GM13977 (cell line): Measurements from ENCODE around the gene EBF4.

Experiments used
- DNase-seq: peaks from one replicate; pipeline ENCODE4 v3.0.0; 2012; ENCODE audit warnings: low spot score
- CTCF ChIP-seq: IDR thresholded peaks from 2 replicates; pipeline ENCODE4 v1.5.1; 2012; ENCODE audit warnings: mild to moderate bottlenecking, control low read depth; ENCODE audit not compliant: insufficient read depth; ENCODE audit errors: extremely low read depth, missing control alignments
- in situ Hi-C: fragments of 300-500 bp; cut with MboI; formaldehyde crosslinking; loops from one replicate; pipeline ENCODE4 v1.12.0; 2022; ENCODE audit warnings: low sequenced_read_pairs, low pct_unique_long_range_greater_than_20kb, mixed read lengths, inconsistent platforms; ENCODE audit not compliant: unreplicated experiment

Gene EBF4

GRCh38 chr20:2691127-2691526, 1.5 kb upstream of the EBF4 start:
- in situ Hi-C loops: no loop called here
- DNase-seq: no peak
- TF ChIP-seq CTCF: no peak

DNA sequence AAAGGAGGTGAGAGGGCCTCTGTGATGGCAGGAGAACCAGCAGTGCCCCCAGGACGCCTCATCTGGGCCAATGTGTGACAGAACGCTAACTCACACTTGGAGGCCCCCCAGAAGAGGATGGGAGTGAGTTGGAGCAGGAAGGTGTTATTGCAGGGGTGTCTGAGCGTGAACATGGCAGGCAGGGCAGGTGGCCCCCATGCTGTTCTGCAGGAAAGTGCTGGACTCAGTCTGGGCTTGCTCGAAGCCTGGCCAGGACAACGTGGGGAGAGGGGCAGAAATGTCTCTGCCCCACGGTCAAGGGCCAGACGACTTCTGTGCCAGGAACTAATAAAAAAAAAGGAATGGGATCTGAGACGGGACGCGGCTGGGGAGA, 931 bp upstream of the EBF4 start:
- no peak for DNase-seq
- in situ Hi-C loops: no loop called here
- no peak for TF ChIP-seq CTCF

GRCh38 chr20:2692886-2693285, 306 bp downstream of the EBF4 start:
- TF ChIP-seq CTCF: no peak
- in situ Hi-C loops: no loop called here
- DNase-seq: peak; percentile 77

DNA sequence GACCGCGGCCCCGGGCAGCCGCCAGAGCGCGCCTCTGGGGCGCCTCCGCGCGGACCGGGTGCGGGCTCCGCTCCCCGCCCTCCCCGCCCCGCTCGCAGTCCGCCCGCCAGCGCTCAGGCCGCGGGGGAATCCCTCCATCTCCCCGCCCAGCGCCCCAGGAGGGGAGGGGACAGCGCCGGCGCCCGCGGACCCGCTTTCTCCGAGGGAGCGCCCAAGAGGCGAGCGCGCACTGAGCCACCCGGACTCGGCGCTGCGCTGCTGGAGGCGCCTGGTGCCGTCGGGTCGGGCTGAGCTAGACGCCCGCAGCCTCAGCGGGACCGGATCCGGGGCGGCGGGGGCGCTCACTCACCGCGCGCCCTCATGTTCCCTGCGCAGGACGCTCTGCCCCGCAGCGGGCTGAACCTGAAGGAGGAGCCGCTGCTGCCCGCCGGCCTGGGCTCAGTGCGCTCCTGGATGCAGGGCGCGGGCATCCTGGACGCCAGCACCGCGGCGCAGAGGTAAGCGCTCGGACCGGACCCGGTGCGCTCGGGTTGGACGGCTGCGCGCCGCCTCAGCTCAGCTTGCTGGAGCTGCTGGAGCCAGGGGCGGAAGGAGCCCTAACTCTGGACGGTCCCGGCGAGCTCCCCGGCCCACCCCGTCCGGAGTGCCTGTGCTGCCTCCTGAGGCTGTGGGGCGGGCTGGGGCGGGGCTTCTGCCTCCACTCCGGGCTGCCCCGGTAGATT, 867 bp downstream of the EBF4 start:
- in situ Hi-C loops: no loop called here
- DNase-seq: peak; percentile 86
- TF ChIP-seq CTCF: no peak

DNA sequence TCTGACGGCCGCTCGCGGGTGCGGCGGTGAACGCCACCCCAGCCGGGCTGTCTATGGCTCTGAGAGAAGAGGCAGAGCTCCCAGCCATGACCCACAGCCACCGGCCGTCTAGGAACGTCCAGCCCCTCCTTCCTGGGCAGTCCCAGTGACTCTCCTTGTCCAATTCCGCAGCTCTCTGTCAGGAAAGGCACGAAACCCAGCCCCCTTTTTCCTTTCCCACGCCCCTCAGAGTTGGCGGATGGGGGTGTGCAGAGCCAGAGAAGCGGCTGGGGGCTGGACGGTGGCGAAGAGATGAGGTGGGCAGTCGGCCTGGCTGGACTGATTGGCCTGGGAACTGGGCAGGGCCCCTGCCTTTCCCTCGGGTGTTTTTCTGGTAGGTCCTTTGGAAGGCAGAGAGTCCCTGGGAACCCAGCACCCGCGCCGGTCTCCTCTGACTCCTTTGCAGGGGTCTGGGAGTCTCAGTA, 1.5 kb downstream of the EBF4 start:
- in situ Hi-C loops: no loop called here
- DNase-seq: no peak
- no peak for TF ChIP-seq CTCF

DNA sequence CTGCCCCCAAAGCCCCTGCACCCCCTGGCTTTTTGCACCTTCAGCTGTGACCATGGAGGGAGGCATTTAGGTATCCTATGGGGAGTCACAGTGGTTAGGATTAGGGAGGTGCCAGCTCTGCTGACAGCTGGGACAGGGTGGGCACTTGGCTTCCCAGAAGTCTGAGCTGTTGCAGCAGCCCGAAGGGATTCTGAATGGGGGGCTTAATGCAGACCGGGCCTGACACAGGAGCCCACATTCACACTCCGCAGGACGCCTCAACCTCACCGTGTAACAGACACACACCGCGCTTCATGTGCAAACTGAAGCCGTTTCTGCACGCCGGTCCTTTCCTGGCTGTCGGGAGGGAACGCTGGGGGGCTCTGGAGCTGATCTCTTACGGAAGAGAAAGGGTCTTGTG, 1.9 kb downstream of the EBF4 start:
- TF ChIP-seq CTCF: no peak
- in situ Hi-C loops: no loop called here
- DNase-seq: no peak
